H1 (cell line): Measurements from ENCODE around the gene ZNF143. TPM values are rescaled to one million over a fixed set of nuclear protein-coding genes. Genes with fewer than 3 reads are reported as not detected.

Experiments used
- CTCF ChIA-PET: fragments of 300-600 bp; sonication (Branson Sonifier 250); formaldehyde crosslinking; loops from one replicate; lab custom pipeline; 2021; ENCODE audit not compliant: partially characterized antibody; lab: Charles Lee
- POLR2A ChIA-PET: fragments of 300-600 bp; sonication (Branson Sonifier 250); formaldehyde crosslinking; loops from one replicate; lab custom pipeline; 2021; ENCODE audit warnings: inconsistent platforms; ENCODE audit not compliant: partially characterized antibody; lab: Charles Lee
- DNase-seq, 2 experiments: peaks; one replicate each; pipeline versions ENCODE4 v3.0.0 to v3.0.0-alpha.2; 2010 to 2022; ENCODE audit warnings: low spot score in 2 of 2, low read depth in 1 of 2, mixed read lengths in 1 of 2
- FAIRE-seq: peaks from 2 replicates; lab custom pipeline; 2011; peaks lifted over from hg19 to GRCh38; lab: Jason Lieb, UNC
- H2AFZ ChIP-seq: 2 replicates; pipeline ENCODE4 v1.8.1; 2012; ENCODE audit warnings: low read length, inconsistent platforms
- H2AK5ac ChIP-seq: 2 replicates; pipeline ENCODE4 v1.6.1; 2013; ENCODE audit warnings: low read depth, low read length
- H2BK120ac ChIP-seq: replicated peaks from 2 replicates; pipeline ENCODE3; 2013; ENCODE audit warnings: low read depth, low read length, inconsistent platforms
- H2BK12ac ChIP-seq: 2 replicates; pipeline ENCODE4 v1.6.1; 2013; ENCODE audit warnings: low read depth, low read length
- H2BK15ac ChIP-seq: 2 replicates; pipeline ENCODE4 v1.6.1; 2013; ENCODE audit warnings: low read length
- H2BK20ac ChIP-seq: 2 replicates; pipeline ENCODE4 v1.6.1; 2013; ENCODE audit warnings: low read length
- H2BK5ac ChIP-seq: 2 replicates; pipeline ENCODE4 v1.6.1; 2013; ENCODE audit warnings: low read depth, low read length
- H3K14ac ChIP-seq: 2 replicates; pipeline ENCODE4 v1.6.1; 2013; ENCODE audit warnings: inconsistent platforms; ENCODE audit not compliant: insufficient read length
- H3K18ac ChIP-seq: 2 replicates; pipeline ENCODE4 v1.6.1; 2013; ENCODE audit warnings: low read length; ENCODE audit errors: extremely low read depth
- H3K23ac ChIP-seq: 2 replicates; pipeline ENCODE4 v1.6.1; 2013; ENCODE audit warnings: inconsistent platforms; ENCODE audit not compliant: insufficient read length
- H3K23me2 ChIP-seq: 2 replicates; pipeline ENCODE4 v1.6.1; 2013; ENCODE audit warnings: low read depth, low read length
- H3K27ac ChIP-seq: 2 replicates; pipeline ENCODE4 v1.6.1; 2011; ENCODE audit warnings: low read depth, low read length, inconsistent platforms
- H3K27me3 ChIP-seq, 4 experiments: replicated peaks in 1 of 4; 1 replicate in 1 of 4; 2 replicates in 3 of 4; pipeline versions ENCODE4 v1.6.1 to v1.8.1; 2011 to 2013; ENCODE audit warnings: low read length in 3 of 4, mild to moderate bottlenecking in 3 of 4, inconsistent platforms in 2 of 4, mixed read lengths in 2 of 4, moderate library complexity in 1 of 4; ENCODE audit not compliant: control insufficient read depth in 3 of 4, insufficient read depth in 3 of 4; ENCODE audit errors: extremely low read depth in 1 of 4
- H3K36me3 ChIP-seq, 4 experiments: 2 replicates each; pipeline versions ENCODE4 v1.6.1 to v1.8.1; 2011 to 2013; ENCODE audit warnings: mild to moderate bottlenecking in 4 of 4, low read length in 3 of 4, moderate library complexity in 2 of 4, control low read depth in 1 of 4, inconsistent platforms in 1 of 4; ENCODE audit not compliant: insufficient read depth in 4 of 4, control insufficient read depth in 2 of 4
- H3K4ac ChIP-seq: replicated peaks from 2 replicates; pipeline ENCODE3; 2013; ENCODE audit warnings: low read length, low read depth, mixed read lengths, inconsistent platforms; ENCODE audit not compliant: insufficient read length
- H3K4me1 ChIP-seq, 4 experiments: replicated peaks in 1 of 4; 1 replicate in 1 of 4; 2 replicates in 3 of 4; pipeline versions ENCODE4 v1.6.1 to v1.8.1; 2011 to 2013; ENCODE audit warnings: low read length in 3 of 4, inconsistent platforms in 2 of 4, mixed read lengths in 1 of 4; ENCODE audit not compliant: insufficient read depth in 4 of 4, control insufficient read depth in 3 of 4
- H3K4me2 ChIP-seq, 2 experiments: 2 replicates each; pipeline versions ENCODE4 v1.6.1 to v1.8.1; 2011 to 2013; ENCODE audit warnings: low read depth in 2 of 2, low read length in 2 of 2, control low read depth in 1 of 2, inconsistent platforms in 1 of 2, mild to moderate bottlenecking in 1 of 2; ENCODE audit not compliant: insufficient read depth in 1 of 2
- H3K4me3 ChIP-seq, 4 experiments: fragments of 200-600, 300-600 bp in 1 of 4; sonication (generic), shearing (Covaris generic), sonication (Bioruptor Twin) in 1 of 4; 2 replicates each; pipeline versions ENCODE4 v1.5.1 to v1.8.1; 2011 to 2016; ENCODE audit warnings: low read length in 4 of 4, low read depth in 3 of 4, control low read depth in 2 of 4, inconsistent platforms in 2 of 4, mild to moderate bottlenecking in 2 of 4, mixed read lengths in 1 of 4, moderate library complexity in 1 of 4; ENCODE audit not compliant: insufficient read depth in 2 of 4; ENCODE audit errors: extremely low read depth in 1 of 4
- H3K56ac ChIP-seq: replicated peaks from 2 replicates; pipeline ENCODE3; 2013; ENCODE audit warnings: low read depth, mild to moderate bottlenecking, mixed read lengths, low read length, inconsistent platforms; ENCODE audit not compliant: insufficient read length
- H3K79me1 ChIP-seq: 2 replicates; pipeline ENCODE4 v1.6.1; 2013; ENCODE audit warnings: low read depth, low read length, control low read depth
- H3K79me2 ChIP-seq, 2 experiments: 2 replicates each; pipeline versions ENCODE4 v1.6.1 to v1.8.1; 2012 to 2013; ENCODE audit warnings: low read length in 2 of 2, mild to moderate bottlenecking in 2 of 2, inconsistent platforms in 1 of 2; ENCODE audit not compliant: insufficient read depth in 2 of 2, control insufficient read depth in 1 of 2
- H3K9ac ChIP-seq, 4 experiments: replicated peaks in 1 of 4; 1 replicate in 1 of 4; 2 replicates in 3 of 4; pipeline versions ENCODE4 v1.6.1 to v1.8.1; 2011 to 2013; ENCODE audit warnings: low read depth in 3 of 4, low read length in 3 of 4, control low read depth in 2 of 4, mild to moderate bottlenecking in 2 of 4, moderate library complexity in 2 of 4, inconsistent platforms in 1 of 4; ENCODE audit errors: extremely low read depth in 1 of 4
- H3K9me3 ChIP-seq, 2 experiments: 2 replicates each; pipeline versions ENCODE4 v1.6.1 to v1.8.1; 2012 to 2013; ENCODE audit warnings: mild to moderate bottlenecking in 2 of 2, moderate library complexity in 2 of 2, control low read depth in 1 of 2, inconsistent platforms in 1 of 2, low read depth in 1 of 2, low read length in 1 of 2, mixed read lengths in 1 of 2; ENCODE audit not compliant: insufficient read depth in 2 of 2
- H4K20me1 ChIP-seq, 2 experiments: replicated peaks in 1 of 2; 2 replicates each; pipeline versions ENCODE3 to v1.8.1; 2011 to 2013; ENCODE audit warnings: inconsistent platforms in 2 of 2, low read length in 2 of 2, mild to moderate bottlenecking in 1 of 2; ENCODE audit not compliant: insufficient read depth in 2 of 2, control insufficient read depth in 1 of 2
- H4K5ac ChIP-seq: 2 replicates; pipeline ENCODE4 v1.6.1; 2013; ENCODE audit warnings: low read length, low read depth, mixed read lengths, inconsistent platforms; ENCODE audit not compliant: insufficient read length
- H4K8ac ChIP-seq: 2 replicates; pipeline ENCODE4 v1.8.0; 2013; ENCODE audit warnings: mild to moderate bottlenecking, moderate library complexity, low read length, inconsistent platforms; ENCODE audit not compliant: insufficient read depth; ENCODE audit errors: extremely low read depth
- H4K91ac ChIP-seq: replicated peaks from 2 replicates; pipeline ENCODE3; 2013; ENCODE audit warnings: low read length, mixed read lengths, inconsistent platforms; ENCODE audit not compliant: insufficient read length
- ASH2L ChIP-seq: fragments of 200-600, 300-600 bp; sonication (generic); IDR thresholded peaks from one replicate; pipeline ENCODE4 v1.7.1; 2017; ENCODE audit warnings: low read length
- ATF2 ChIP-seq: IDR thresholded peaks from 2 replicates; pipeline ENCODE4 v1.6.1; 2012; ENCODE audit warnings: low read length, inconsistent platforms
- CHD2 ChIP-seq: IDR thresholded peaks from 2 replicates; pipeline ENCODE4 v1.6.1; 2012; ENCODE audit warnings: low read length, improper control_type of control experiment
- NRF1 ChIP-seq: IDR thresholded peaks from 2 replicates; pipeline ENCODE4 v1.6.1; 2011; ENCODE audit warnings: mild to moderate bottlenecking, low read depth, low read length, improper control_type of control experiment
- POLR2AphosphoS5 ChIP-seq: IDR thresholded peaks from 2 replicates; pipeline ENCODE4 v1.6.1; 2011; ENCODE audit warnings: low read depth, low read length
- SIX5 ChIP-seq: IDR thresholded peaks from 2 replicates; pipeline ENCODE4 v1.6.1; 2011; ENCODE audit warnings: mild to moderate bottlenecking, low read depth, low read length
- SRF ChIP-seq: IDR thresholded peaks from 2 replicates; pipeline ENCODE4 v1.6.1; 2011; ENCODE audit warnings: mild to moderate bottlenecking, low read depth, low read length, moderate library complexity
- SUZ12 ChIP-seq: fragments of 200-600 bp; sonication (generic); IDR thresholded peaks from 2 replicates; pipeline ENCODE4 v1.6.1; 2012; ENCODE audit warnings: mild to moderate bottlenecking, inconsistent platforms, low read length, moderate library complexity, mixed read lengths
- TCF12 ChIP-seq: IDR thresholded peaks from 2 replicates; pipeline ENCODE4 v1.6.1; 2011; ENCODE audit warnings: low read depth, mild to moderate bottlenecking, low read length
- WGBS, 2 experiments: shearing (Covaris generic) in 1 of 2; methylation state at CpG; one replicate each; pipeline versions ENCODE4 v1.1.6 to v1.1.7; 2013 to 2015; ENCODE audit warnings: low lambda C conversion rate in 2 of 2, mixed read lengths in 2 of 2, inconsistent platforms in 1 of 2, low coverage in 1 of 2, missing lambda C conversion rate in 1 of 2; ENCODE audit not compliant: insufficient replicate concordance in 2 of 2, insufficient coverage in 1 of 2, insufficient read length in 1 of 2; ENCODE audit errors: extremely low coverage in 1 of 2, missing lambda C conversion rate in 1 of 2; 5-methylcytosine and 5-hydroxymethylcytosine counted together
- polyA plus RNA-seq, 7 experiments: library from polyadenylated mRNA; depleted of rRNA in 3 of 7; stranded (reverse) in 5 of 7; unstranded in 2 of 7; fragments of >200 nt in 5 of 7; fragments of 200-250 nt in 2 of 7; gene quantifications; 1 replicate in 5 of 7; 2 replicates in 1 of 7; 4 replicates in 1 of 7; pipeline versions ENCODE4 v1.2.1 to v1.2.3, GENCODE V29; 2011 to 2013; ENCODE audit warnings: missing spikeins in 2 of 7, mixed read lengths in 2 of 7
- total RNA-seq: library from RNA; stranded (reverse); fragmentation: NEBNext Ultra II Directional; extraction: Animal tissue kit (Norgen Biotek cat#: 25700); gene quantifications from 2 replicates; pipeline ENCODE4 v1.2.1, GENCODE V29; 2021
- TF ChIP-seq, protein P1 (sequence below): IDR thresholded peaks from 2 replicates; pipeline ENCODE4 v1.6.1; 2012; ENCODE audit warnings: inconsistent platforms

The ZNF143 gene
- total and polyA plus RNA-seq, 2 of the 8 experiments (the other 6 are each of a cell fraction or from before 2014, with no cell fraction given) = 43.0 to 69.2 TPM

DNA sequence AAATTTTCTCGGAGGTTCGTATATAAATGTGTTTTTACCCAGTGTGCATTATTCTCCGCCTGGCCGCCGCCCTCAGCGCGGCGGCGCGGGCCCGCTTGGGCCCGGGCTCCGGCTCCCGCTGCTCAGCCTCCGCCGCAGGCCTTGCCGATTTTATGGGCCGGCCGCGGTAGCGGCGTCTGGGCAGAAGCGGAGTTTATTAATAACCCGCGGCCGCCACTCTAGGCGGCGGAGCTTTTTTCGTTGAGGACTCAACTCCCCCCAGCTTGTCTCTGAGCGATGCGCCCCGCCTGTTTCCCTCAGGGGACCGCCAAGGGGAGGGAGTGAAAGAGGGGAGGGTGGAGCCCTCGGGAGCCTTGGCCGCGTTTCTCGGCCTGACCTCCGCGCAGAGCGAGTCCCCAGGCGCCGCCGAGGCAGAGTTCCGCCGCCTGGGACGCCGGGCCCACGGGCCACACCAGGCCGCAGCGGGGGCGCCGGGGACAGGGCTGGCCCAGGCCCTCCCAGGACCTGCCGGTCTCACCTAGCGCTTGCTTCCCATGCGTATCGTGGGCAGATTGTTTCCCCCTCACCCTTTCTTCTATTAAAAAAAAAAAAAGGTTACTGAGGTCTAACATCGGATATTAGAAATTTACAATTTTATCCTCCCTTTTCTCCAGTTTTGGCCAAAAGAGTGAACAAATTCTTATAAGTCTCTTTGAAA lies 399 bp downstream of the ZNF143 start:
- Histone ChIP-seq H2AK5ac (no peak overlapping the region), H3K36me3 (no peaks in the 10 kb centered on the region), H4K91ac (peak overlapping the region; percentile 65), H2BK5ac (peak overlapping the region; percentile 52; the same call in 1 of the 2 replicates), H3K23me2 (0 out of 2 replicates have a peak, but pooled peaks cover 2% of the 10 kb centered on the region), H3K9me3 (no peaks in the 10 kb centered on the region), H4K20me1 (no peaks in the 10 kb centered on the region), H3K4me2 (peak overlapping the region; percentile 73 to 76), H2BK12ac (no peak overlapping the region), H4K5ac (peak overlapping the region; percentile 92), H3K4me1 (no peaks in the 10 kb centered on the region; a peak in 1 of 7 replicates), H3K56ac (peak overlapping the region; percentile 24), H2BK15ac (no peak overlapping the region), H2BK20ac (no peak overlapping the region), H3K79me2 (peaks cover 0 to 54% of the 10 kb centered on the region in 2 experiments; a peak in 3 of 4 replicates), H3K79me1 (no peaks in the 10 kb centered on the region), H2BK120ac (no peak overlapping the region), H3K23ac (no peak overlapping the region), H2AFZ (no peak overlapping the region; the same call in 1 of the 2 replicates), H3K4ac (no peak overlapping the region), H3K9ac (peak overlapping the region; percentile 88 to 98 (median 88)), H3K27ac (peak overlapping the region; percentile 83), H3K4me3 (peak overlapping the region; percentile 79 to 94 (median 86)), H3K27me3 (no peaks in the 10 kb centered on the region), H3K14ac (no peak overlapping the region), H4K8ac (peak overlapping the region; percentile 97; the same call in 1 of the 2 replicates), H3K18ac (peak overlapping the region; percentile 71)
- POLR2A ChIA-PET = interaction anchor here (0.6 to 4.7 kb wide), 58 partner anchors 11 to 1348 kb away, joined by 3 to 78 read pairs (median 4); partner anchors contain the start of genes DENND5A, EIF4G2, IPO7 and TMEM41B
- CTCF ChIA-PET = interaction anchor here (0.9 to 2.3 kb wide), 3 partner anchors 45 to 324 kb away, joined by 3 to 7 read pairs (median 3); no protein-coding TSS in a partner anchor
- peak in 1 of 2 experiments; percentile 82 for DNase-seq
- FAIRE-seq = no peak
- WGBS, 2 experiments = 2% methylated on average over 51 of the region's 57 CpGs; no CpG with 5 or more reads in 1 of the 2 experiments
- no peak for TF ChIP-seq SRF
- TF ChIP-seq NRF1 = no peak
- TF ChIP-seq ATF2 = no peak; the same call in 1 of the 2 replicates
- peak; percentile 82 for TF ChIP-seq ASH2L
- TF ChIP-seq CHD2 = no peak
- peak; percentile 69 for TF ChIP-seq POLR2AphosphoS5
- TF ChIP-seq TCF12 = no peak
- TF ChIP-seq, protein P1, sequence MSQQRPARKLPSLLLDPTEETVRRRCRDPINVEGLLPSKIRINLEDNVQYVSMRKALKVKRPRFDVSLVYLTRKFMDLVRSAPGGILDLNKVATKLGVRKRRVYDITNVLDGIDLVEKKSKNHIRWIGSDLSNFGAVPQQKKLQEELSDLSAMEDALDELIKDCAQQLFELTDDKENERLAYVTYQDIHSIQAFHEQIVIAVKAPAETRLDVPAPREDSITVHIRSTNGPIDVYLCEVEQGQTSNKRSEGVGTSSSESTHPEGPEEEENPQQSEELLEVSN = no peak
- TF ChIP-seq SIX5 = no peak
- TF ChIP-seq SUZ12 = no peak
